HepG2 (cell line): ENCODE data around the gene FAM53B.

ENCODE experiments used
- ATF2 ChIP-seq: sonication (generic); formaldehyde crosslinking; IDR thresholded peaks from 2 replicates; pipeline ENCODE4 v1.4.0; 2020; ENCODE audit warnings: missing genetic modification reagents
- CTCF ChIP-seq: sonication (generic); formaldehyde crosslinking; IDR thresholded peaks from 2 replicates; pipeline ENCODE4 v1.5.0; 2020; ENCODE audit warnings: mild to moderate bottlenecking, missing genetic modification reagents, moderate library complexity
- EHMT2 ChIP-seq: fragments of 200-600 bp; sonication (generic); IDR thresholded peaks from 2 replicates; pipeline ENCODE4 v1.7.0; 2017; ENCODE audit warnings: antibody characterized with exemption, low read depth, low read length, borderline replicate concordance
- EP300 ChIP-seq, 3 experiments: sonication (generic) in 1 of 3; formaldehyde crosslinking in 1 of 3; IDR thresholded peaks; 2 replicates each; pipeline versions ENCODE4 v1.5.1 to v1.6.1; 2011 to 2020; ENCODE audit warnings: low read depth in 2 of 3, low read length in 2 of 3, borderline replicate concordance in 1 of 3, improper control_type of control experiment in 1 of 3, mild to moderate bottlenecking in 1 of 3, missing genetic modification reagents in 1 of 3, moderate library complexity in 1 of 3
- EZH2 ChIP-seq: conservative IDR thresholded peaks from 2 replicates; pipeline ENCODE4 v1.6.1; 2012; ENCODE audit warnings: mild to moderate bottlenecking, low read depth, low read length, moderate library complexity
- POLR2A ChIP-seq, 2 experiments: IDR thresholded peaks; 2 replicates each; pipeline ENCODE4 v1.6.1; 2011; ENCODE audit warnings: low read depth in 2 of 2, low read length in 2 of 2, mild to moderate bottlenecking in 1 of 2, moderate library complexity in 1 of 2; ENCODE audit not compliant: insufficient read depth in 1 of 2
- REST ChIP-seq, 2 experiments: IDR thresholded peaks; 2 replicates each; pipeline ENCODE4 v1.6.1; 2011 to 2012; ENCODE audit warnings: low read length in 2 of 2, borderline replicate concordance in 1 of 2, low read depth in 1 of 2, mild to moderate bottlenecking in 1 of 2, moderate library complexity in 1 of 2

GRCh38 chr10:124762281-124762680, 18.1 kb upstream of the FAM53B start:
- TF ChIP-seq EHMT2 = no peak
- no peak for TF ChIP-seq EZH2
- no peak for TF ChIP-seq CTCF
- TF ChIP-seq REST (IDR thresholded peaks at IDR 0.05; ENCODE audit: borderline replicate concordance in 1 of 2, low read depth in 1 of 2, low read length in 2 of 2) = no peak
- no peak for TF ChIP-seq ATF2 (CRISPR knock-in tag)
- TF ChIP-seq POLR2A (IDR thresholded peaks at IDR 0.05; ENCODE audit: insufficient read depth in 1 of 2, low read depth in 2 of 2, low read length in 2 of 2) = no peak
- TF ChIP-seq EP300 (IDR thresholded peaks at IDR 0.05; ENCODE audit: low read depth in 2 of 2, low read length in 2 of 2) = no peak
- TF ChIP-seq EP300 (CRISPR knock-in tag; IDR thresholded peaks at IDR 0.05; ENCODE audit: borderline replicate concordance) = no peak
